ENCODE data around the gene ACO1. TPM values are rescaled to one million over a fixed set of nuclear protein-coding genes. Genes with fewer than 3 reads are reported as not detected.

Gene ACO1
- total RNA-seq, 2 experiments from 2014 or later = 15.3 to 15.7 TPM

DNA sequence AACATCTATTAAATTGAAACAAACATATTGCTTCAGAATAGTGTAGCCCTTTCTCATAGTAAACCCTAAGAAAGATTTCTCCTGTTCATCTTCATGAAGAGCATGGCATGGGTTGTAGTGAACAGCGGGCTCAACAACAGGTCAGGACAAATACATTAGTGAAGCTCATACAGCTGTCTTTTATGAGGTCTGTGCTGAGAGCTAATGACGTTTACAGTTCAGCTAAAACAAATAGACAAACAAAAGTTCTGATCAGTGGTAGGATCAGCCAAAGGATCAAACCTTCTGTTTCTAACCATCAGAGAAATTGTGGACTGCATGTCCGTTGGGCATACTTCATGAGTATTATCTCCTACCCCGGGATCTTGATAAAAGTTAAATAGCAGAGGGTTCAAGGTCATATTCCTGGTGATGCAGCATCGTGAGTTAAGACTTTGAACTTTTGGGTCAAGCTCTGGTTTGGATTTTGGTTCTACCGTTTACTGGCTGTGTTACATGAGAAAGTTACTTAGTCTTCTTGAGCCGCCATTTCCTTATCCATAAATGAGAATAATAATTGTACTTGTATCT, 37.9 kb downstream of the ACO1 start:
- intact Hi-C loops (cut with micrococcal nuclease) = no loop called here
- ChIA-PET CTCF (interaction anchor here (1.0 to 1.1 kb wide), 2 partner anchors 10 to 44 kb away, joined by 3 read pairs; no protein-coding TSS in a partner anchor), POLR2A (no interaction called here)
- Mint-ChIP-seq H3K9me3 (no peaks in the 10 kb centered on the region), H3K27ac (no peak overlapping the region), H3K4me1 (ENCODE audit: low read depth) (peaks cover under 1% of the 10 kb centered on the region), H3K36me3 (ENCODE audit: low read depth) (peaks cover 13% of the 10 kb centered on the region), H3K27me3 (no peaks in the 10 kb centered on the region), H3K4me3 (no peak overlapping the region)
- DNase-seq = no peak
- TF ChIP-seq, protein P1, sequence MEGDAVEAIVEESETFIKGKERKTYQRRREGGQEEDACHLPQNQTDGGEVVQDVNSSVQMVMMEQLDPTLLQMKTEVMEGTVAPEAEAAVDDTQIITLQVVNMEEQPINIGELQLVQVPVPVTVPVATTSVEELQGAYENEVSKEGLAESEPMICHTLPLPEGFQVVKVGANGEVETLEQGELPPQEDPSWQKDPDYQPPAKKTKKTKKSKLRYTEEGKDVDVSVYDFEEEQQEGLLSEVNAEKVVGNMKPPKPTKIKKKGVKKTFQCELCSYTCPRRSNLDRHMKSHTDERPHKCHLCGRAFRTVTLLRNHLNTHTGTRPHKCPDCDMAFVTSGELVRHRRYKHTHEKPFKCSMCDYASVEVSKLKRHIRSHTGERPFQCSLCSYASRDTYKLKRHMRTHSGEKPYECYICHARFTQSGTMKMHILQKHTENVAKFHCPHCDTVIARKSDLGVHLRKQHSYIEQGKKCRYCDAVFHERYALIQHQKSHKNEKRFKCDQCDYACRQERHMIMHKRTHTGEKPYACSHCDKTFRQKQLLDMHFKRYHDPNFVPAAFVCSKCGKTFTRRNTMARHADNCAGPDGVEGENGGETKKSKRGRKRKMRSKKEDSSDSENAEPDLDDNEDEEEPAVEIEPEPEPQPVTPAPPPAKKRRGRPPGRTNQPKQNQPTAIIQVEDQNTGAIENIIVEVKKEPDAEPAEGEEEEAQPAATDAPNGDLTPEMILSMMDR (IDR thresholded peaks at IDR 0.05) = no peak
- no peak for ATAC-seq

DNA sequence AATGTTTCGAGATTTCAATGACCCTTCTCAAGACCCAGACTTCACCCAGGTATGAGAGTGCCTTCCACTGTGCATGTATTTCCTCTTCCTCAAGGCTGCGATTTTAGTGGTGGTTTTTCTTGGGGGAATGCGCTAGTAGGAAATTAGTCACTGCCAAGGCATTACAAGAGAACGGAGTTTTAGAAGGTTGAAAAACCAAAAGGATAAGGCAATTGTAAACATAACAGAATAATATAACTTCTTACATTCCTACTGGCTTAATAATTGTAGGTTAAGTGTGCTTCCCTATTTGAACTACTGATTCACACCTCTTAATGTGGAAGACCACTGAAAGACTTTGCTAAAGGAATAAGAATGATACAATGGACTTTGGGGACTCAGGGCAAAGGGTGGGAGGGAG, 38.9 kb downstream of the ACO1 start:
- H3K36me3 Mint-ChIP-seq (ENCODE audit: low read depth) = peaks cover 8% of the 10 kb centered on the region
- CTCF ChIA-PET = interaction anchor here (1.0 kb wide), 1 partner anchor 45 kb away, joined by 3 read pairs; no protein-coding TSS in a partner anchor
- H3K27ac Mint-ChIP-seq = no peak overlapping the region
- TF ChIP-seq, protein P1 (IDR thresholded peaks at IDR 0.05) = no peak
- intact Hi-C loops (cut with micrococcal nuclease) = no loop called here
- H3K27me3 Mint-ChIP-seq = no peaks in the 10 kb centered on the region
- H3K4me1 Mint-ChIP-seq (ENCODE audit: low read depth) = peaks cover 2% of the 10 kb centered on the region
- DNase-seq (no peak), ATAC-seq (no peak)
- H3K9me3 Mint-ChIP-seq = no peaks in the 10 kb centered on the region
- no peak overlapping the region for H3K4me3 Mint-ChIP-seq
- POLR2A ChIA-PET = no interaction called here

- no peak for DNase-seq
- Mint-ChIP-seq H3K36me3 (ENCODE audit: low read depth) (peaks cover 4% of the 10 kb centered on the region), H3K4me1 (ENCODE audit: low read depth) (peaks cover 2% of the 10 kb centered on the region), H3K4me3 (no peak overlapping the region), H3K9me3 (no peaks in the 10 kb centered on the region), H3K27me3 (no peaks in the 10 kb centered on the region), H3K27ac (no peak overlapping the region)
- CTCF ChIA-PET = interaction anchor here (1.6 kb wide), 1 partner anchor 46 kb away, joined by 7 read pairs; no protein-coding TSS in a partner anchor
- TF ChIP-seq, protein P1 (IDR thresholded peaks at IDR 0.05) = no peak
- no peak for ATAC-seq
- intact Hi-C loops (cut with micrococcal nuclease) = no loop called here
- POLR2A ChIA-PET = no interaction called here
Observed at GRCh38 chr9:32424616-32425015, 40.2 kb downstream of the ACO1 start.

- Mint-ChIP-seq H3K27me3 (no peaks in the 10 kb centered on the region), H3K27ac (no peak overlapping the region), H3K36me3 (ENCODE audit: low read depth) (peaks cover 4% of the 10 kb centered on the region), H3K9me3 (no peaks in the 10 kb centered on the region), H3K4me3 (no peak overlapping the region), H3K4me1 (ENCODE audit: low read depth) (peaks cover 2% of the 10 kb centered on the region)
- intact Hi-C loops (cut with micrococcal nuclease) = no loop called here
- ATAC-seq = no peak
- POLR2A ChIA-PET = interaction anchor here (0.5 kb wide), 1 partner anchor 14 kb away, joined by 3 read pairs; no protein-coding TSS in a partner anchor
- CTCF ChIA-PET = interaction anchor here (0.9 to 2.6 kb wide), 3 partner anchors 15 to 153 kb away, joined by 3 to 19 read pairs (median 8); no protein-coding TSS in a partner anchor
- TF ChIP-seq, protein P1 (IDR thresholded peaks at IDR 0.05) = no peak
- DNase-seq = no peak
Observed at GRCh38 chr9:32426278-32426939, 42.0 kb downstream of the ACO1 start.

Data from activated CD8-positive, alpha-beta T cell treated with anti-CD3 and anti-CD28 coated beads for 36 hours (primary cell).